HG03571 (cell line): ENCODE measurements around the gene ZSWIM5.
"Not testable (repeated sequence)": the region's sequence is repeated elsewhere in the genome, so short reads cannot be mapped to it uniquely, and the experiment has no call there.

ENCODE experiments used
- ATAC-seq: cut with Tn5 transposase; IDR thresholded peaks from one replicate; pipeline ENCODE4 v1.9.1; 2021; ENCODE audit not compliant: unreplicated experiment

The ZSWIM5 gene

DNA sequence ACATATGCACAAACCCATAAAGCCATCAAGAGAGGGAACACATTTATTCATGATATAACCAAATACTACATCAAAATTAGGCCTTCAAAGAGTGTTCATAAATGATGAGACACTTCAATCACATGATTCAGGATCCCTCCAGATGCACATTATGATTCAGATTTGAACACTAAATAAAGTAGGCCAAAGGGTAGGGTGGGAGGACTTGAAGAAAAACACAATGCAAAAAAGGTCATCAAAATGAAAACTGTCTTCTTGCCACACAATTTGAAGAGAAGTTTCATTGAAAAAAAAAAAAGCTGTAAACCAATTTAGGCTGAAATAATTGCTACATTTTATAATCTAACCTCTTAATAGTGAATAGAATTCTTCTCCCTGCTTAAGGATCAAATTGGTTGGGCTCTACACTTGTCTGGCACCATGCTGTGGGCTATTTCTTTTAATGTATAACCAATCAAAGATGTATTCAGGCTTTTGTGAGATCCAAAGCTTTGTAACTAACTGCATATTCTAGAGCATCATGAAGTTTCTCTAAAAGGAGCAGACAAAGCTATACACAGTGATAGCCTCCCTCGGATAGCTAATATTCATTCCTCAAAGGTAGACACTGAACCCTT lies 58.1 kb downstream of the ZSWIM5 start:
- ATAC-seq: no peak

DNA sequence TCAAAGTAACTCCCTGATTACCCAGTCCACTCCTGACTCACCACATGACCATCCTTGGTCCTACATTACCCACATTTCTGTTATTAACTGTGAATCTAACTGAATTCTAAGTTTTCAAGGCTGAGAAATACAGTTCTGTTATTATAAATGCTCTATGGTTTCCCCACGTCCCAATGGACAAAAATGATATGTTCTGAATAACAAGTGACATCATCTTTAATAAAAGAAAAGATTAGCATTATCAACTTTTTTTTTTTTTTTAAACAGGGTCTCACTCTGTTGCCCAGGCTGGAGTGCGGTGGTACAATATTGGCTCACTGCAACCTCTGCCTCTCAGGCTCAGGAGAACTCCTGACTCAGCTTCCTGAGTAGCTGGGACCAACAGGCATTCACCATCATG lies 59.6 kb downstream of the ZSWIM5 start:
- ATAC-seq: no peak

DNA sequence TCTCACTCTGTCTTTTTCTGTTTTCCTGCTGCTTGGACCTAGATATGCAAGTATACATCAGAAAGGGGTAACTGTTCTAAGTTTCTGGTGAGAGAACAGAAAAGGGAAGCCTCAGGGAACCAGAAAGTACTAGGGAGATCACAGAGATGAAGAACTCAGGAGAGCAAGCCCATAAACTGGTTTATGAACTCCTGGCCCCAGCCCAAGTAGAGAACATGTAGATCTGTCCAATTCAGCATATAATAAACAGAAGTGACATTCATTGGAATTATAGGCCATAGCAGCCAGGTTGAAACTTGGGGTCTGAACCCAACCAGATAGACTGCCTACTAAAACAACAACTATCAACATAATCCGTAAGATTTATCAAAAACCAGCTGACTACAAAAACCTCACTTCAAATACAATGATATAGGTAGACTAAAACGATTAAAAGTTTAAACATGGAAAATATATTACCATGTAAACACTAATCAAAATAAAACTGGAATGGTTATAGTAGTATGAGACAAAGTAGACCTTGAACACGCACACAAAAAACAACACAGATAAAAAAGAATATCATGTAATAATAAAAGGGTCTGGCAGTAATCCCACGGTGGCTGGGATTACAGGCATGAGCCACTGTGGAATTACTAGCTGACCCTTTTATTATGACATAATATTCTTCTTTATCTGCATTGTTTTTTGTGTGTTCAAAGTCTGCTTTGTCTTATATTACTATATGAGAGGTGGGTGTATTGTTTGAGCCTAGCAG lies 65.0 kb downstream of the ZSWIM5 start:
- ATAC-seq: no peak

GRCh38 chr1:45136984-45137383 lies 69.4 kb downstream of the ZSWIM5 start:
- no peak for ATAC-seq

DNA sequence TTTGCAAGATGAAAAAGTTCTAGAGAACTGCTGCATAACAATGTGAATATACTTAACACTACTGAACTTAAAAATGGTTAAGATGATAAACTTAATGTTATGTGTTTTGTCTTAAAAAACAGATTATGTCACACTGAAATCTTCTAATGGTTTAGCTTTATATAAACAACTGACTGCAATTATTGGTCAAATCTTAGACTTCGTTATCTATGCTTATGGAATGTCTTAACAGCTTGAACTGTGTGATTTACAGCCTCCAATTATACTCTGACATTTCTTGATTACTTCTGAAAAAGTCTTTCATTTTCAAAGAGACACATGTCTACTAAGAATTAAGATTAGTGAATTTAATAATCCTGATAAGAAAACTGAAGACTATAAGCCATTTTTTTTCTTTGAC lies 71.1 kb downstream of the ZSWIM5 start:
- ATAC-seq: no peak

- no peak for ATAC-seq
Observed at GRCh38 chr1:45134461-45134873, 71.9 kb downstream of the ZSWIM5 start.

DNA sequence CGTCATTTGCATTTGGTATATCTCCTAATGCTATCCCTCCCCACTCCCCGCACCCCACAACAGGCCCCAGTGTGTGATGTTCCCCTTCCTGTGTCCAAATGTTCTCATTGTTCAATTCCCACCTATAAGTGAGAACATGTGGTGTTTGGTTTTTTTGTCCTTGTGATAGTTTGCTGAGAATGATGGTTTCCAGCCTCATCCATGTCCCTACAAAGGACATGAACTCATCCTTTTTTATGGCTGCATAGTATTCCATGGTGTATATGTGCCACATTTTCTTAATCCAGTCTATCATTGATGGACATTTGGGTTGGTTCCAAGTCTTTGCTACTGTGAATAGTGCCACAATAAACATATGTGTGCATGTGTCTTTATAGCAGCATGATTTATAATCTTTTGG lies 73.7 kb downstream of the ZSWIM5 start:
- not testable (repeated sequence) for ATAC-seq

DNA sequence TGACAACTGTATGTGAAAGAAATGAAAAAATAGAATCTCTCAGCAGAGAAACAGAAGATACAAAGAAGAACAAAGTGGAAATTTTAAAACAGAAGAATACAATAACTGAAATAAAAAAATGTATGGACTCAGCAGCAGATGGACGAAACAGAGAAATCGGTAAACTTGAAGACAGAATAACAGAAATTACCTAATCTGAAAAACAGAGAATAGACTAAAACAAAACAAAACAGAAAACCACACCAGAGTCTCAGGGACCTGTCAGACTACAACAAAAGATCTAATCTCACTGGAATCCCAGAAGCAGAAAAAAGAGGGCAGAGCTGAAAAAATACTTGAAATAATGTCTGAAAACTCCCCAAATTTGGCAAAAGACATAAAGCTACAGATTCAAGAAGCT lies 83.0 kb downstream of the ZSWIM5 start:
- ATAC-seq: no peak

DNA sequence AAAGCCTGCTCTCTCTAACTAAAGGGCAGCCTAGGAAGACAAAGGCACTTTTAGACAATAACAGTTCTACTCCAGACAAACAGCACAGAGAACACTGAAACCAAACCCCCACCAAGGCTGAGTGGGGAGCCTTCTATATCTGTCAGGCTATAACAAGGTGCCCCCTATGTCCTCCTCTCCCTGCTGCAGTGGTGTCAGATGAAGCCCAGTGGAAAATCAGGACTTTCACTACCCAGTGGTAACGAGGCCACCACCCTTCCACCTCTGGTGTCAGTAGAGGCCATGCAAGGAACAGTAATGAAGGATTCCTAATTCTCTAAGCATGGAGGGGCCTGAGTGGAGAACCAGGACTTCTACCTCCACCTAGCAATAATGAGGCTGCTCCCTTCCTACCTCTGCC lies 83.7 kb downstream of the ZSWIM5 start:
- ATAC-seq: no peak

GRCh38 chr1:45117766-45118165 lies 88.6 kb downstream of the ZSWIM5 start:
- no peak for ATAC-seq

- no peak for ATAC-seq
Observed at GRCh38 chr1:45116820-45117219, 89.6 kb downstream of the ZSWIM5 start.

DNA sequence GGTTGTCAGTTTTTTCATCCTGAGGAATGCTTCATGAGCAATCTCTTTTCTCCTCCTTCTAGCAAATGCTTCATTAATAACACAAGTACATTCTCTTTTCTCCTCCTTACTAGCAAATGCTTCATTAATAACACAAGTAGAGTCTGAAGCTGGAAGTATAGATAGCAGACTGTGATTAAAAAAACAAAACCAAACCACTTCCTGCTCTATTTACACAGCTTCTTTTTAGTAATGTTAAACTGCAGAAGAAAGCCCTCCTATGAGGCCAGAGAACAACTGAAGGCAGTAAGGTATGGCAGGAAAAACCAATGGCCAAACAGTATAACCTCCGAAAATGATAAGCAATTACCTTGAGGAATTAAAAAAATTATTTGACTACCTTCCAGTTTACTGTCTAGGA lies 90.1 kb downstream of the ZSWIM5 start:
- no peak for ATAC-seq

DNA sequence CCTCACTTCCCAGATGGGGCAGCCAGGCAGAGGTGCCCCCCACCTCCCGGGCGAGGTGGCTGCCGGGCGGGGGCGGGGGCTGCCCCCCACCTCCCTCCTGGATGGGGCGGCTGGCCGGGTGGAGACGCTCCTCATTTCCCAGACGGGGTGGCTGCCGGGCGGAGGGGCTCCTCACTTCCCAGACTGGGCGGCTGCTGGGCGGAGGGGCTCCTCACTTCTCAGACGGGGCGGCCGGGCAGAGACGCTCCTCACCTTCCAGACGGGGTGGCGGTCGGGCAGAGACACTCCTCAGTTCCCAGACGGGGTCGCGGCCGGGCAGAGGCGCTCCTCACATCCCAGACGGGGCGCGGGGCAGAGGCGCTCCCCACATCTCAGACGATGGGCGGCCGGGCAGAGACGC lies 91.2 kb downstream of the ZSWIM5 start:
- not testable (repeated sequence) for ATAC-seq

DNA sequence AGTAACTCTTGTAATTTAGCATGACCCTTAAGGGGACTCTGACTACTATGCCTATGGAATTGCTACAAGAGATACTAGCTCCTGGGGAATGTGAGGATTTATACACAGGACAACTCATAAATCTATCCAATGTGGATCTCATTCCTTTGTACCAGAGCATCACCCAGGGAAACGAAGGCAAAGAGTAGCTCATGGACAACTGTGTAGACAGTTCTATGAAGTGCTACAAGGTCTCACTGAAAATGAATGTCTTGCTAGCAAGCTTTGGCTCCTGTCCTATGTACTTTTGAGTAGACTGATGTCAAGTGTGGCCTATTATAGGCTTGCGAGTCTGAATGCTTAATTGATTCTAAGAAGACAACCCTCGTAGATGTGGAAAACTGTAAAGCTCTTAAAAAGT lies 93.7 kb downstream of the ZSWIM5 start:
- no peak for ATAC-seq

DNA sequence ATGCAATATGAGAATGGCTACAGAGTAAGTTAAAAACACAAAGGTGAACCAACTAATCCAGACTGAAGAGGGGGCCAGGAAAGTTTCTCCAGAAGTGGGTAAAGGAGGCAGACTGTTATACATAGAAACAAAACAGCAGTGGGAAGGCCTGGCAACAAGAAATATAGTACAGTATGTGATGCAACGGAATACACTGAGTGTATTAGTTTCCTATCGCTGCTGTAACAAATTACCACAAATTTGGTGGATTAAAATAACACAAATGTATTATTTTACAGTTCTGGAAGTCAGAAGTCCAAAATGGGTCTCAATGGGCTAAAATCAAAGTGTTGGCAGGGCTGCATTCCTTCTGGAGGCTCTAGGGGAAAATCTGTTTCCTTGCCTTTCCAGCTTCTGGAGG lies 95.2 kb downstream of the ZSWIM5 start:
- ATAC-seq: no peak

- ATAC-seq: no peak
Observed at GRCh38 chr1:45107782-45108181, 98.6 kb downstream of the ZSWIM5 start.

- ATAC-seq: not testable (repeated sequence)
Observed at GRCh38 chr1:45106864-45107263, 99.5 kb downstream of the ZSWIM5 start.

DNA sequence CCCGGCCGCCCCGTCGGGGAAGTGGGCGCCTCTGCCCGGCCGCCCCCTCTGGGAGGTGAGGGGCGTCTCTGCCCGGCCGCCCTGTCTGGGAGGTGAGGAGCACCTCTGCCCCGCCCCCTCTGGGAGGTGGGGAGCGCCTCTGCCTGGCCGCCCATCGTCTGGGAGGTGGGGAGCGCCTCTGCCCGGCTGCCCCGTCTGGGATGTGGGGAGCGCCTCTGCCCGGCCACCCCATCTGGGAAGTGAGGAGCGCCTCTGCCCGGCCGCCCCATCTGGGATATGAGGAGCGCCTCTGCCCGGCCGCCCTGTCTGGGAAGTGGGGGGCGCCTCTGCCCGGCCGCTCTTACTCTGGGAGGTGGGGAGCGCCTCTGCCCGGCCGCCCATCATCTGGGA lies 100.3 kb downstream of the ZSWIM5 start:
- ATAC-seq: not testable (repeated sequence)

GRCh38 chr1:45105486-45106155 lies 100.8 kb downstream of the ZSWIM5 start:
- not testable (repeated sequence) for ATAC-seq

DNA sequence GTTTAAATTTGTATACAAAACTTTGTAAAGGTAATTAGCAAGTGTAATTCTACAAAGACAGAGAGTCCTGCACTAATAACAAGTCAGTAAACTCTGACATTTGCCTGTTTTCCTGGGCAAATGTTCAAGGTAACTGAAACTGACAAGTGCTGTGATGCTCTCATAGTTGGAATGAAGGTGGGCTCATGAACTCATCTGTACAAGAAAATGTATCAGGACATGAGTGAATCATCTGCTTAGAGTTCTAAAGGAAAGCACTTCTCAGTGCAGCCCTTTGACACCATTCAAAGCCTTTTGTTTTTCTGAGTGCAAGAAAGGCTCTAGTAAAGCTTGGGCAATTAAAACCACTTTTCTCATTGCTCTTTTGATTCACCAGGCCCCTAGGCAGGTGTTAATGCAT lies 102.9 kb downstream of the ZSWIM5 start:
- no peak for ATAC-seq

- ATAC-seq: no peak
Observed at GRCh38 chr1:45101947-45102346, 104.5 kb downstream of the ZSWIM5 start.

DNA sequence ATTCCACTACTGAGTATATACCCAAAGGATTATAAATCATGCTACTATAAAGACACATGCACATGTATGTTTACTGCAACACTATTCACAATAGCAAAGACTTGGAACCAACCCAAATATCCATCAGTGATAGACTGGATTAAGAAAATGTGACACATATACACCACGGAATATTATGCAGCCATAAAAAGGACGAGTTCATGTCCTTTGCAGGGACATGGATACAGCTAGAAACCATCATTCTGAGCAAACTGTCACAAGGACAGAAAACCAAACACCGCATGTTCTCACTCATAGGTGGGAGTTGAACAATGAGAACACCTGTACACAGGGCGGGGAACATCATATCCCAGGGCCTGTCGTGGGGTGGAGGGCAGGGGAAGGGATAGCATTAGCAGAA lies 104.9 kb downstream of the ZSWIM5 start:
- ATAC-seq: not testable (repeated sequence)
